ENCODE results near the gene CFAP298.

DNA sequence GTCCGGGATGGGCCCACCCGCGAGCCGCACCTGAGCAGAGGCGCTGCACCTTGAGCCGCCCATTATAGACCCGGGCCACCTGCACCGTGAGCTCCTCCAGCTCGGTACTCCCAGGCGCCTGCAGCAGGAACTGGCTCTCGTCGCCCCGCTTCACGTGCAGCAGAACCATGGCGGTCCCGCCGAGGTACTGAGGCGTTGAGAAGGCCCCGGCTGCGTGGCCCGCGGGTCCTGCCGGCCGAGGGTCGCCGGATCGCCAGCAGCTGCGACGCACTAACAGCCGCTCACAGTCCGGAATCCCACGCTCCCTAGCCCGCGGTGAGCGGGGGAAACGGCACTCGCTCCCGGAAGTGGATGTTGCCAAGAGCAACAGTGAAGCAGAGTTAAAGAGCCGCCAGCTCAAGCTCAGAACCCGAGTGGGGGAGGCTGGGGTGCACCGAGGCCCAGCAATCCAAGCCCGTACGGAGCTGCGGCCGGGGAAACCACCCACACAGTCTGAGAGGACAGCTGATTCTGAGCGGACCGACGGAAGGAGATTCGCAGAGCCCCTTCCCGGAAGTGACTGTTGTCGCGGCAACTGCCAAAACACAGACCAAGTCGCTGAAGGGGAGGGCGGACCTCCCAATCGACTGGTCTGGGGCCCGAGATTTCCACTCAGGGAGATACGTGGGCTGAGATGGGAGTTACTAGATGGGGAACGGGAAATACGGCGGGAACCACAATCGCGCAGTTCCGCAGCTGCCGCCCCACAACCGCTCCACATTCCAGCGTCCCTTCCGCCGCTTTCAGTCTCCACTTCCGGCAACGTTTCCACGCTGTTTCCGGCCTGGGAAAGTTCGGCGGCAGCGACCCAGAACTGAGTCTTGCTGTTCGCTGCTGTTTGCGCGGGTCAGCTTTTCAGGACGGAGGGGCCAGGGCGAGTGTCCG is at the start of gene CFAP298:
- TF ChIP-seq POLR2AphosphoS5 (IDR thresholded peaks at IDR 0.05; ENCODE audit: low read depth) (peak; percentile 70; the same call in 1 of the 2 replicates), GABPA (IDR thresholded peaks at IDR 0.05; ENCODE audit: low read depth) (peak; percentile 93), SPI1 (IDR thresholded peaks at IDR 0.05; ENCODE audit: borderline replicate concordance, low read depth) (no peak; the same call in 1 of the 2 replicates)
- TF ChIP-seq, protein P1, sequence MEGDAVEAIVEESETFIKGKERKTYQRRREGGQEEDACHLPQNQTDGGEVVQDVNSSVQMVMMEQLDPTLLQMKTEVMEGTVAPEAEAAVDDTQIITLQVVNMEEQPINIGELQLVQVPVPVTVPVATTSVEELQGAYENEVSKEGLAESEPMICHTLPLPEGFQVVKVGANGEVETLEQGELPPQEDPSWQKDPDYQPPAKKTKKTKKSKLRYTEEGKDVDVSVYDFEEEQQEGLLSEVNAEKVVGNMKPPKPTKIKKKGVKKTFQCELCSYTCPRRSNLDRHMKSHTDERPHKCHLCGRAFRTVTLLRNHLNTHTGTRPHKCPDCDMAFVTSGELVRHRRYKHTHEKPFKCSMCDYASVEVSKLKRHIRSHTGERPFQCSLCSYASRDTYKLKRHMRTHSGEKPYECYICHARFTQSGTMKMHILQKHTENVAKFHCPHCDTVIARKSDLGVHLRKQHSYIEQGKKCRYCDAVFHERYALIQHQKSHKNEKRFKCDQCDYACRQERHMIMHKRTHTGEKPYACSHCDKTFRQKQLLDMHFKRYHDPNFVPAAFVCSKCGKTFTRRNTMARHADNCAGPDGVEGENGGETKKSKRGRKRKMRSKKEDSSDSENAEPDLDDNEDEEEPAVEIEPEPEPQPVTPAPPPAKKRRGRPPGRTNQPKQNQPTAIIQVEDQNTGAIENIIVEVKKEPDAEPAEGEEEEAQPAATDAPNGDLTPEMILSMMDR (IDR thresholded peaks at IDR 0.05; ENCODE audit: insufficient read depth, low read length): no peak
- TF ChIP-seq, protein P2, sequence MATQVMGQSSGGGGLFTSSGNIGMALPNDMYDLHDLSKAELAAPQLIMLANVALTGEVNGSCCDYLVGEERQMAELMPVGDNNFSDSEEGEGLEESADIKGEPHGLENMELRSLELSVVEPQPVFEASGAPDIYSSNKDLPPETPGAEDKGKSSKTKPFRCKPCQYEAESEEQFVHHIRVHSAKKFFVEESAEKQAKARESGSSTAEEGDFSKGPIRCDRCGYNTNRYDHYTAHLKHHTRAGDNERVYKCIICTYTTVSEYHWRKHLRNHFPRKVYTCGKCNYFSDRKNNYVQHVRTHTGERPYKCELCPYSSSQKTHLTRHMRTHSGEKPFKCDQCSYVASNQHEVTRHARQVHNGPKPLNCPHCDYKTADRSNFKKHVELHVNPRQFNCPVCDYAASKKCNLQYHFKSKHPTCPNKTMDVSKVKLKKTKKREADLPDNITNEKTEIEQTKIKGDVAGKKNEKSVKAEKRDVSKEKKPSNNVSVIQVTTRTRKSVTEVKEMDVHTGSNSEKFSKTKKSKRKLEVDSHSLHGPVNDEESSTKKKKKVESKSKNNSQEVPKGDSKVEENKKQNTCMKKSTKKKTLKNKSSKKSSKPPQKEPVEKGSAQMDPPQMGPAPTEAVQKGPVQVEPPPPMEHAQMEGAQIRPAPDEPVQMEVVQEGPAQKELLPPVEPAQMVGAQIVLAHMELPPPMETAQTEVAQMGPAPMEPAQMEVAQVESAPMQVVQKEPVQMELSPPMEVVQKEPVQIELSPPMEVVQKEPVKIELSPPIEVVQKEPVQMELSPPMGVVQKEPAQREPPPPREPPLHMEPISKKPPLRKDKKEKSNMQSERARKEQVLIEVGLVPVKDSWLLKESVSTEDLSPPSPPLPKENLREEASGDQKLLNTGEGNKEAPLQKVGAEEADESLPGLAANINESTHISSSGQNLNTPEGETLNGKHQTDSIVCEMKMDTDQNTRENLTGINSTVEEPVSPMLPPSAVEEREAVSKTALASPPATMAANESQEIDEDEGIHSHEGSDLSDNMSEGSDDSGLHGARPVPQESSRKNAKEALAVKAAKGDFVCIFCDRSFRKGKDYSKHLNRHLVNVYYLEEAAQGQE (IDR thresholded peaks at IDR 0.05; ENCODE audit: insufficient replicate concordance, low read depth): peak; percentile 46

Data from HL-60 (cell line).